ENCODE data around the gene MYNN.

DNA sequence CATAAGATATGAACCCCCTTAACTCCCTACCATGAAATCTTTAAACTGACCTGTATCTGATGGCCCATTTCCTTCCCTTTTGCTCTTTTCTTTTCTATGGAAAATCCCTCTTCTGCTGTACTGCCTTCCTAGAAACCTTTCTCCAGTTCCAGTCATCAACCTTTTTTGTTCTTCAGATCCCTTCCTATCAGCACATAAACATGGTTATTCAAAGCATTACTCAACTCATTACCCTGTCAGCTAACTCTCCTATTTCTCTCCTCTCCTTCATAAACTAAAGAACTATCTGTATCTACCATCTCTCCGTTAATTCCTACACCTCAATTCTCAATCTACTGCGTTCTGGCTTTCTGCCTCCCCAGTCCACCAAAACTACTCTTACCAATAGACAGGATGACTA lies 21.3 kb upstream of the MYNN start:
- TF ChIP-seq, protein P1, sequence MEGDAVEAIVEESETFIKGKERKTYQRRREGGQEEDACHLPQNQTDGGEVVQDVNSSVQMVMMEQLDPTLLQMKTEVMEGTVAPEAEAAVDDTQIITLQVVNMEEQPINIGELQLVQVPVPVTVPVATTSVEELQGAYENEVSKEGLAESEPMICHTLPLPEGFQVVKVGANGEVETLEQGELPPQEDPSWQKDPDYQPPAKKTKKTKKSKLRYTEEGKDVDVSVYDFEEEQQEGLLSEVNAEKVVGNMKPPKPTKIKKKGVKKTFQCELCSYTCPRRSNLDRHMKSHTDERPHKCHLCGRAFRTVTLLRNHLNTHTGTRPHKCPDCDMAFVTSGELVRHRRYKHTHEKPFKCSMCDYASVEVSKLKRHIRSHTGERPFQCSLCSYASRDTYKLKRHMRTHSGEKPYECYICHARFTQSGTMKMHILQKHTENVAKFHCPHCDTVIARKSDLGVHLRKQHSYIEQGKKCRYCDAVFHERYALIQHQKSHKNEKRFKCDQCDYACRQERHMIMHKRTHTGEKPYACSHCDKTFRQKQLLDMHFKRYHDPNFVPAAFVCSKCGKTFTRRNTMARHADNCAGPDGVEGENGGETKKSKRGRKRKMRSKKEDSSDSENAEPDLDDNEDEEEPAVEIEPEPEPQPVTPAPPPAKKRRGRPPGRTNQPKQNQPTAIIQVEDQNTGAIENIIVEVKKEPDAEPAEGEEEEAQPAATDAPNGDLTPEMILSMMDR (IDR thresholded peaks at IDR 0.05) = no peak
- TF ChIP-seq POLR2A (IDR thresholded peaks at IDR 0.05) (no peak), EP300 (IDR thresholded peaks at IDR 0.05) (no peak)
